Measurements from ENCODE around the gene CCDC158. TPM values are rescaled to one million over a fixed set of nuclear protein-coding genes. Genes with fewer than 3 reads are reported as not detected.

The CCDC158 gene
- total RNA-seq, 1 donor from 2014 or later = 0.55 TPM

- no peak for DNase-seq (ENCODE audit: low spot score)
Measured at GRCh38 chr4:76280488-76281441, 140.2 kb downstream of the CCDC158 start.

GRCh38 chr4:76279462-76279861 is 141.5 kb downstream of the CCDC158 start:
- DNase-seq (ENCODE audit: low spot score) = no peak

- no peak for DNase-seq (ENCODE audit: low spot score)
Measured at GRCh38 chr4:76278583-76278982, 142.4 kb downstream of the CCDC158 start.

- no peak for DNase-seq (ENCODE audit: low spot score)
Measured at GRCh38 chr4:76277667-76278066, 143.3 kb downstream of the CCDC158 start.

GRCh38 chr4:76276813-76277212 is 144.1 kb downstream of the CCDC158 start:
- DNase-seq (ENCODE audit: low spot score) = no peak

GRCh38 chr4:76275486-76276124 is 145.3 kb downstream of the CCDC158 start:
- DNase-seq (ENCODE audit: low spot score) = peak; percentile 69

- DNase-seq (ENCODE audit: low spot score) = no peak
Measured at GRCh38 chr4:76272999-76273398, 147.9 kb downstream of the CCDC158 start.

- DNase-seq (ENCODE audit: low spot score) = no peak
Measured at GRCh38 chr4:76272582-76272981, 148.4 kb downstream of the CCDC158 start.

- no peak for DNase-seq (ENCODE audit: low spot score)
Measured at GRCh38 chr4:76272073-76272472, 148.9 kb downstream of the CCDC158 start.

GRCh38 chr4:76271248-76271647 is 149.7 kb downstream of the CCDC158 start:
- DNase-seq (ENCODE audit: low spot score) = no peak

GRCh38 chr4:76270244-76271175 is 150.4 kb downstream of the CCDC158 start:
- DNase-seq (ENCODE audit: low spot score) = no peak

- no peak for DNase-seq (ENCODE audit: low spot score)
Measured at GRCh38 chr4:76267811-76268210, 153.1 kb downstream of the CCDC158 start.

GRCh38 chr4:76266627-76267026 is 154.3 kb downstream of the CCDC158 start:
- no peak for DNase-seq (ENCODE audit: low spot score)

- DNase-seq (ENCODE audit: low spot score) = no peak
Measured at GRCh38 chr4:76265631-76266218, 155.2 kb downstream of the CCDC158 start.

Other genes starting within 250 kb of the CCDC158 start
- gene SCARB2, start 207.3 kb downstream of the CCDC158 start, total RNA-seq = 213 TPM
- 13.8 TPM for gene FAM47E, start 169.4 kb downstream of the CCDC158 start, total RNA-seq
- gene STBD1, start 114.4 kb downstream of the CCDC158 start, total RNA-seq = 16.3 TPM
- gene SHROOM3, start 14.1 kb upstream of the CCDC158 start, total RNA-seq = 320 TPM

Measured in mucosa of gallbladder (tissue), 1 donor.